Fibroblast of skin of right quadriceps (primary cell): Measurements from ENCODE around the gene SLC27A1.
"Not testable (repeated sequence)": the region's sequence is repeated elsewhere in the genome, so short reads cannot be mapped to it uniquely, and the experiment has no call there.

Source experiments
- DNase-seq: peaks from one replicate; pipeline ENCODE4 v3.0.0-alpha.2; 2013

SLC27A1 gene

GRCh38 chr19:17540174-17540573 is 69.8 kb downstream of the SLC27A1 start:
- no peak for DNase-seq

- no peak for DNase-seq
Observed at GRCh38 chr19:17541184-17541759, 70.9 kb downstream of the SLC27A1 start.

- DNase-seq = no peak
Observed at GRCh38 chr19:17542042-17542441, 71.7 kb downstream of the SLC27A1 start.

GRCh38 chr19:17542793-17543582 is 72.7 kb downstream of the SLC27A1 start:
- no peak for DNase-seq

GRCh38 chr19:17543986-17544385 is 73.7 kb downstream of the SLC27A1 start:
- DNase-seq = no peak

GRCh38 chr19:17544418-17544817 is 74.1 kb downstream of the SLC27A1 start:
- DNase-seq = no peak

- DNase-seq = no peak
Observed at GRCh38 chr19:17548145-17548544, 77.8 kb downstream of the SLC27A1 start.

GRCh38 chr19:17549085-17549740 is 78.9 kb downstream of the SLC27A1 start:
- DNase-seq = no peak

- DNase-seq = no peak
Observed at GRCh38 chr19:17550076-17550667, 79.8 kb downstream of the SLC27A1 start.

GRCh38 chr19:17552735-17553134 is 82.4 kb downstream of the SLC27A1 start:
- DNase-seq = not testable (repeated sequence)

- DNase-seq = peak; percentile 85
Observed at GRCh38 chr19:17553256-17553655, 82.9 kb downstream of the SLC27A1 start.

- no peak for DNase-seq
Observed at GRCh38 chr19:17554968-17555479, 84.7 kb downstream of the SLC27A1 start.

GRCh38 chr19:17555480-17555928 is 85.2 kb downstream of the SLC27A1 start, which contains the start of gene COLGALT1:
COLGALT1 (plus strand) TSS chr19:17555649; CDS start chr19:17555714, 65 bp downstream.
- DNase-seq = peak; percentile 90
